Activated T-helper 1 cell treated with anti-CD3 and anti-CD28 coated beads, Interleukin-12 subunit alpha, Interleukin-12 subunit beta, Interleukin-2, Interleukin-4 antibody, amounts not matched to agents 30 ng/mL and 10 ng/mL and 1 ng/mL, durations not matched to agents 14 hours and 24 hours and 36 hours (primary cell): ENCODE measurements around the gene AGAP1. TPM values are rescaled to one million over a fixed set of nuclear protein-coding genes. Genes with fewer than 3 reads are reported as not detected.

ENCODE experiments used
- DNase-seq: peaks from one replicate; pipeline ENCODE4 v3.0.0; 2021; ENCODE audit warnings: low spot score
- H3K27ac Mint-ChIP-seq: one replicate; pipeline ENCODE4 v1.8.0; 2021; ENCODE audit warnings: mild to moderate bottlenecking, mixed read lengths
- H3K27me3 Mint-ChIP-seq: one replicate; pipeline ENCODE4 v1.8.0; 2022; ENCODE audit warnings: mild to moderate bottlenecking, moderate library complexity, mixed read lengths; ENCODE audit not compliant: insufficient read depth
- H3K36me3 Mint-ChIP-seq: one replicate; pipeline ENCODE4 v1.8.0; 2021; ENCODE audit warnings: low read depth, mixed read lengths
- H3K4me1 Mint-ChIP-seq: one replicate; pipeline ENCODE4 v1.8.0; 2021; ENCODE audit warnings: low read depth, mixed read lengths
- H3K4me3 Mint-ChIP-seq: one replicate; pipeline ENCODE4 v1.8.0; 2021; ENCODE audit warnings: mild to moderate bottlenecking, moderate library complexity, mixed read lengths
- H3K9me3 Mint-ChIP-seq: one replicate; pipeline ENCODE4 v1.8.0; 2021; ENCODE audit warnings: mixed read lengths
- intact Hi-C: fragments of 100-400 bp; cut with micrococcal nuclease; formaldehyde crosslinking; loops from one replicate; pipeline ENCODE4 v1.15.1; 2024
- total RNA-seq: library from RNA; stranded (reverse); gene quantifications from 2 replicates; pipeline ENCODE4 v1.2.3, GENCODE V29; 2022

The AGAP1 gene
- total RNA-seq, 1 donor from 2014 or later = 2.0 TPM

- no peaks in the 10 kb centered on the region for H3K36me3 Mint-ChIP-seq
- intact Hi-C loops = no loop called here
- H3K9me3 Mint-ChIP-seq = no peaks in the 10 kb centered on the region
- no peak overlapping the region for H3K4me3 Mint-ChIP-seq
- peaks cover under 1% of the 10 kb centered on the region for H3K27me3 Mint-ChIP-seq
- H3K27ac Mint-ChIP-seq = no peak overlapping the region
- DNase-seq = no peak
- H3K4me1 Mint-ChIP-seq = peaks cover 6% of the 10 kb centered on the region
These were observed 551.7 kb downstream of the AGAP1 start for GRCh38 chr2:236045251-236046235.

- intact Hi-C loops = no loop called here
- no peak overlapping the region for H3K27ac Mint-ChIP-seq
- no peak for DNase-seq
- peaks cover 6% of the 10 kb centered on the region for H3K4me1 Mint-ChIP-seq
- H3K27me3 Mint-ChIP-seq = no peaks in the 10 kb centered on the region
- H3K9me3 Mint-ChIP-seq = no peaks in the 10 kb centered on the region
- no peak overlapping the region for H3K4me3 Mint-ChIP-seq
- no peaks in the 10 kb centered on the region for H3K36me3 Mint-ChIP-seq
These were observed 552.9 kb downstream of the AGAP1 start for GRCh38 chr2:236046715-236047114.

DNA sequence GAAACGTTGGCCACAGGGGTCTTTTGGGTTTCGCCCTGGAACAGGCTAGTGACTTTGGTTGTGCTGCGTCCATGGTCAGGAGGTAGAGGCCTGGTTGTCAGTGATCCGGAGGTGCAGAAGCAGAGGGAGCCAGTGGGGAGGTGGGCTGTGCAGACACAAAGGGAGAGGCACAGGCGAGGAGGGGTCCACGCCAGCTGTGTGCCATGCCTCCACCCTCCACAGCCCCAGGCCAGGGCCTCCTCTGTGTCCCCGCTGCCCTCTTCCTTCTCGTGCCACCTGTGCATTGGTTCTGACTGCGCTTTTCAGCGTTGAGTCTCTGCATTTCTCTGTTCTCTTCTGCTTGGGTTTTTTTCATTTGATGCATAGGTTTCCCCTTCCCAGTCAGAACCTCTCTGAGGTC lies 553.3 kb downstream of the AGAP1 start:
- no peak overlapping the region for H3K27ac Mint-ChIP-seq
- H3K36me3 Mint-ChIP-seq = no peaks in the 10 kb centered on the region
- no peaks in the 10 kb centered on the region for H3K27me3 Mint-ChIP-seq
- H3K4me3 Mint-ChIP-seq = no peak overlapping the region
- intact Hi-C loops = no loop called here
- H3K9me3 Mint-ChIP-seq = no peaks in the 10 kb centered on the region
- no peak for DNase-seq
- peaks cover 6% of the 10 kb centered on the region for H3K4me1 Mint-ChIP-seq

DNA sequence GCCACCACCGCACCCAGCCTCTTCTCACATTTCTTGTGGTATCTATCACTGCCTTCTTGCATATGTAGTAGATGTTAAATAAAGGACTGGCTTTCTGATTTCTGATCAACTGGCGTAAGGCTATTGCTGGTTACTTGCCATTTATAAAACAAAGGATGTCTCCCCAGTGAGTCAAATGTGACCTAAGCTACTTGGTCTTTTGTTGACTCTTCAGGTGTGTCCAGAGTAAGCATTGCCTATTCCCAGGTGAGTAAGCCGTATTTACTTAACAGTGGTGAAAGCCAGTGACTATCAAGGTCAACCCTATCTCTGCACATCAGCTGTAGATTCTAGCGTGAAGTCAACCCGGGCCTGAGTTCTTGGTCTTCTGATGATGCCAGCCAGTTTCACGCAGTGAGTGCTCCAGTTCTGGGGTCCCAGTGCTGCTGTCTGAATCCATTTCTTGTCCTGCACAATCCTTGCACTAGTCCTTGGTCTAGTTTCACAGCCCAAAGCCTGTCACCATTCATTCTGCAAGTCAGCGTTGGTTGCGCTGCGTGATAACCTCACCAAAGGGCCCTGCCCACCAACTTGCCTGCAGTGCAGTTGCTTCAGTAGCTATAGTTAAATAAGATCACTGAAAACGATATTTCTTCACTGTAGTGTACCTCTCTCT lies 554.2 kb downstream of the AGAP1 start:
- Mint-ChIP-seq H3K36me3 (no peaks in the 10 kb centered on the region), H3K27ac (no peak overlapping the region), H3K4me3 (no peak overlapping the region), H3K9me3 (no peaks in the 10 kb centered on the region), H3K4me1 (peaks cover 6% of the 10 kb centered on the region), H3K27me3 (no peaks in the 10 kb centered on the region)
- intact Hi-C loops = no loop called here
- DNase-seq = no peak

DNA sequence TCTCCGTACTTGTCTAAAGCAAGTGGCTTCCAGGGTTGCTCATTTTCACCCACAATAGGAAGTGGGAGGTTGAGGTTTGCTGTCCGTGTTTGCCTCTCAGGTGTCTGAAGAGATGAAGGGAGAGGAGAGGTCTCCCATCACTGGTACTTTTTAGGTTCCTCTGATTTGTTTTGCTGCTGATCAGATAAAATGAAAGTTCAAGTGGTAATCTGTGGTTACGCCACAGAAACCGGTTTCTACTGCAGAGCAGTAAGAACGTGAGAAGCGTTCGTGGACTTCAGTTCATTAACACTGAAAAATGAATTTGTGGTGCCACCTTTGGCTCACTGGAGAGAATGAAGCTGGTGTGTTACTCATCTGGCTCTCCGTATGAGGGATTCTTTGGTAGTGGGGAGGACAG lies 556.1 kb downstream of the AGAP1 start:
- no peak overlapping the region for H3K27ac Mint-ChIP-seq
- H3K27me3 Mint-ChIP-seq = peaks cover 8% of the 10 kb centered on the region
- H3K4me1 Mint-ChIP-seq = peaks cover 6% of the 10 kb centered on the region
- no peak overlapping the region for H3K4me3 Mint-ChIP-seq
- DNase-seq = no peak
- H3K36me3 Mint-ChIP-seq = no peaks in the 10 kb centered on the region
- intact Hi-C loops = no loop called here
- no peaks in the 10 kb centered on the region for H3K9me3 Mint-ChIP-seq

DNA sequence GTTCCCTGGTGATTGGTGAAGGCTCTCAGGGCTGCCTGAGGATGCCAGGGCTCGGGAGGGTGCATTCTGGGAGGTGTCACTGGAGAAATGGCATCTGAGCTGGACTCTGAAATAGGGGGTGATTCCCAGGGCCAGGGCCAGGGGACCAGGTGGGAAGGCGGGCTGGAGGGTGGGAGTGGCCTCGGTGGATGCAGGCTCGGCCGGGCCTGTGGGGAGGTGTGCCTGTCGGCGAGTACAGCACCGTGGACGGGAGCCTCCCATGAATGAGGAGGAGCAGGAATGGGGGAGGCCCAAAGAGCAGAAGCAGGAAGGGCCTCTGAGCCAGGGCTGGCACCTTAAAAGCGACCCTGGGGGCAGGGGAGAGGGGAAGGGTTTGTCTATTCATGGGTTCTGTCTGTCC lies 557.5 kb downstream of the AGAP1 start:
- no peak overlapping the region for H3K27ac Mint-ChIP-seq
- no peaks in the 10 kb centered on the region for H3K9me3 Mint-ChIP-seq
- H3K4me3 Mint-ChIP-seq = no peak overlapping the region
- no peak for DNase-seq
- no peaks in the 10 kb centered on the region for H3K36me3 Mint-ChIP-seq
- H3K27me3 Mint-ChIP-seq = peaks cover 8% of the 10 kb centered on the region
- intact Hi-C loops = no loop called here
- H3K4me1 Mint-ChIP-seq = peaks cover 6% of the 10 kb centered on the region

DNA sequence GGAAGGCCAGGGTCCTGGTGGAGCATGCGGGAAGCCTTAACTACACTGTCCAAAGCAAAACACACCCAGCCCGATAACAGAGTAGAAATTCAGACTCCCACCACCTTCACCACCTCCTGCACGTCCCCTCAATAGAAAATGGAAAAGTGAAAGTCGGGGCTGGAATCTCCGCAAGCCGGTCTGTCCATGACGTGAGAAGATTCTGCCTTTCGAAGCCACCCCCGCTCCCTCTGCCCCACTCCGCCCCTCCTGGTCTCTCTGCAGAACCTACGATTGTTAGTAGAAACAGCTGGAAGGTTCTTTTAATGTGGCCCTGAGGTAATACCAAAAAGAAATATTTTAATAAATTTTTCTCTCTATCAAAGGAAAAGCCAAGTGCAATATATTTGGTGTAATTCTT lies 558.0 kb downstream of the AGAP1 start:
- Mint-ChIP-seq H3K36me3 (no peaks in the 10 kb centered on the region), H3K4me1 (peaks cover 6% of the 10 kb centered on the region), H3K4me3 (no peak overlapping the region), H3K27ac (no peak overlapping the region), H3K9me3 (no peaks in the 10 kb centered on the region), H3K27me3 (peaks cover 9% of the 10 kb centered on the region)
- intact Hi-C loops = no loop called here
- no peak for DNase-seq

DNA sequence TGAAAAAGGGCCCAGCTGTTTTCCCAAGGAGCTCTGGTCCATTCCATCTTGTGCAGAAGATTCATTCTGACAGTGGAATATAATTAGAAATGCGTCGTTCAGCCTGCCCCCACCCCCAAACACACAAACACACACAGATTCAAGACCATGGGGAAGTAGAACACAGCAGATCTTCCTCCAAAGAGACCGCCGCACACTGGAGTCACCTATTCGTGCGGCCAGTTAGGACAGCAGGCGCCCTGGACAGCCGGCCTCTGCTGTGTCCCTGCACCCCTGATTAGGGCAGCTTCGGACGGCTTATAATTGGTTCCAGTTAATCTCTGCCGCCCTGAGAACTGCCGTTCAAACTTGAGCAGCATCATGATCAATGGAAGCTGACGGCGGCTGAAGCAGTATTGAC lies 558.4 kb downstream of the AGAP1 start:
- peaks cover 6% of the 10 kb centered on the region for H3K4me1 Mint-ChIP-seq
- no peaks in the 10 kb centered on the region for H3K9me3 Mint-ChIP-seq
- DNase-seq = no peak
- H3K27me3 Mint-ChIP-seq = peaks cover 10% of the 10 kb centered on the region
- H3K36me3 Mint-ChIP-seq = no peaks in the 10 kb centered on the region
- no peak overlapping the region for H3K4me3 Mint-ChIP-seq
- intact Hi-C loops = no loop called here
- H3K27ac Mint-ChIP-seq = no peak overlapping the region

DNA sequence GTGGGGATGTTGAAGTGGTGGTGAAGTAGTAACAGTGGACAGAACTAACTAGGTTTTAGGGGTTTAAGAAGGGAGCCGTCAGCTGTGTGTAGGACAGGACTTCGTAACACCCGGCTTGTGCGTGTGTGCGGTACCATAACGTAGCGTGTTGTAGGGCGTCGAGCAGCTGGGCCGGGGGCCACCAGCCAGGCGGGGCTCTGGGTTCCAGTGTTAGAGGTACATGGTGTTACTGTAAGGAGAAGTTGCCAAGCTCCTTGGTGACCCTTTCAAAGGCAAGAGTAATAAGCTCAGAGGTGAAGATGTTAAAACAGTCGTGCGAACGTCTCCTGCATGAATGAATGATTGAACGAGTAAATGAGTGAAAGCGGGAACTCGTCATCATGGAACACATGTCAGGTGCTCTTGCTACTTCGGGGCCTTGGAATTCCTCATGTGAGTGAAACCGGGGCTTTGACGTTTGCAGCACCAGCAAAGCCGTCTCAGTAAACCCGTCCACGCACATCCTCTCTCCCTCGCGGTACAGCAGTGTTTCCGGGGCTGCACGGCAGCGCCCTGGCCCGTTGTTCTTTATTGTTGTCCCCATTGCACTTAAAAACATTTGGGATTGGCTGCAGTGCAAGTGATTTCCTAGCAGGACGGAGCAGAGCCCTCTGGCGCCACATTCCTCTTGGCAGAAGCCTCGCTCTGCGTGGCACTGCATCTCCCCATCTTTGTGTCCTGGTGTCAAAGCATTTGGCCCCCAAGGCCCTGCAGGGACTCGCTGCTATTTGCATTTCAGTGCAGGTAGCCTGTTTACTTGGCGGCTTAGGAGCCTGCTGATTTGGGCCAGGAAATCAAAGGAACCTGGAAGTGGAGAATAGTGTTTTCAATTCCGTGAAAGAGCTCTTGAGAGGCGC lies 559.3 kb downstream of the AGAP1 start:
- no peak for DNase-seq
- Mint-ChIP-seq H3K9me3 (peaks cover 2% of the 10 kb centered on the region), H3K4me3 (no peak overlapping the region), H3K4me1 (peaks cover 6% of the 10 kb centered on the region), H3K27me3 (peaks cover 11% of the 10 kb centered on the region), H3K36me3 (no peaks in the 10 kb centered on the region), H3K27ac (no peak overlapping the region)
- intact Hi-C loops = no loop called here

DNA sequence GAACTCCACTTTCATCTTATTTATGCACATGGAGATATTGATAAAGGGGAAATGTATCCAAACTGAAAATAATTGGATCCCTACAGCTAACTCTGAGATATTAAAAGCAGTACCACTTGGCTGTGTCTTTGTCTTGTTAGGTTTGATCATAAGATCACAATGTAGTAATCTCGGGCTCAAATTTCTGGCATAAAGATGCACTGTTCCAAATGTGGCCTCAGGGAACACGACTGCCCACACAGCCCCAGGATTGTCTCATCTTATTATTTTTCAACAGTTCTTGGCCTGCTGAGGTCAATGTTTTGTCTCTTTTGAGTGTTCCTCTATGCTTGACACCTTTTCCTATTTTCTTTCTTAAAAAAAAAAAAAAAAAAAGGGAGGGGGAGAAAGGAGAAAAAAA lies 560.3 kb downstream of the AGAP1 start:
- H3K4me1 Mint-ChIP-seq = peaks cover 6% of the 10 kb centered on the region
- no peak overlapping the region for H3K4me3 Mint-ChIP-seq
- peaks cover 4% of the 10 kb centered on the region for H3K9me3 Mint-ChIP-seq
- no peaks in the 10 kb centered on the region for H3K36me3 Mint-ChIP-seq
- no peak for DNase-seq
- intact Hi-C loops = no loop called here
- H3K27me3 Mint-ChIP-seq = peaks cover 16% of the 10 kb centered on the region
- no peak overlapping the region for H3K27ac Mint-ChIP-seq

DNA sequence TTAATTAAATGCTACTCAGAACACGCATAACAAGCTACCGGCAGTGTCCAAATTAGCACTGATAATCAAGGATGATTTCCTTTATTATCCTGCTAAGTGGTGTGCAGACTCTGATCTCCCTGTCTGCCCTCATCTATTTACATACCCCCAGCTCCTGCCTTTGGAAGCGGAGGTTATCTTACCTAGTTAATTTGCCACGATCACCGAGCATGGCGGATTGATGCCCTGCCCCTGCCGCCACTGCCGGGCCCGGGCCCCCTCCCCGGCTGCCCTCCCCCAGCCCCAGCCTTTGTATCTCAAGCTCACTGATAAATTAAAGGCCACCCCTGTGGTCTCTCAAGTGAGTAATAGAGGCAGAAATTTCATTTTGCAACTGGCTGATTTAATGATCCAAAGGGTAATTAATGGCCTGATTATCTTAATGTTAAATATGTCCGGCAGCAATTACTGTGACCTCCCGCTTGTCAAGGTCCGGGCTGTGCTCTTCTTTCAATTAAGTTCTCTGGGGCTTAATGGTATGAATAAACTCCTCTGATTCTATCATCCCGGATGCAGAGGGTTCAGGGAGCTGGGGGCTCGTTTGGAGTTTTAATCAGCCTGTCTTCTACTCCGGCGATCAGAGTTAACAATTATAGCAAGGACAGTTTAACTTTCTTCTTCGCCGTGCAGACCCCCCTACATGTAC lies 560.9 kb downstream of the AGAP1 start:
- peaks cover 5% of the 10 kb centered on the region for H3K4me1 Mint-ChIP-seq
- no peak overlapping the region for H3K27ac Mint-ChIP-seq
- intact Hi-C loops = no loop called here
- peaks cover 16% of the 10 kb centered on the region for H3K27me3 Mint-ChIP-seq
- H3K36me3 Mint-ChIP-seq = no peaks in the 10 kb centered on the region
- H3K4me3 Mint-ChIP-seq = no peak overlapping the region
- DNase-seq = no peak
- peaks cover 4% of the 10 kb centered on the region for H3K9me3 Mint-ChIP-seq

GRCh38 chr2:236055471-236055870 lies 561.6 kb downstream of the AGAP1 start:
- peaks cover 4% of the 10 kb centered on the region for H3K9me3 Mint-ChIP-seq
- no peak overlapping the region for H3K27ac Mint-ChIP-seq
- H3K4me1 Mint-ChIP-seq = no peaks in the 10 kb centered on the region
- peaks cover 16% of the 10 kb centered on the region for H3K27me3 Mint-ChIP-seq
- H3K36me3 Mint-ChIP-seq = no peaks in the 10 kb centered on the region
- intact Hi-C loops = no loop called here
- H3K4me3 Mint-ChIP-seq = no peak overlapping the region
- no peak for DNase-seq
